Measurements from ENCODE around the gene TEX13B.

The TEX13B gene

DNA sequence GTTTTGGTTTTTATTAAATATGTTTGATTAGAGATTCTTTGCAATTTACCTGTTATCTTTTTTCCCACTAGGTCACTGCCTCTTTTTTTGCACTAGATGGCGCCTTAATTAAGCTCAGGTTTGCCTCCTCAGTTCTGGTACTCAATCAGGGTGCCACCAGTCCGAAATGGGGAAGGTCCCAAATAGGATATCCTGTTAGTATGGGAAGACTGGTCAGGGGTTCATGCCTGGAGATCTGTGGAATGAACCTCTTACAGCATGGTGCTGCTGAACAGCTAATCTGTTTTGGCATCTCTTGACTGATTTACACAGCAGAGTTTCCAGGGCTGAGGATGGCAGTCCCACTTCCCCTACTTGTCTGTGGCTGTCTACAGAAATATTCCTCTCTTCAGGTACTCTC lies 38.5 kb upstream of the TEX13B start:
- H3K4me3 ChIP-seq (ENCODE audit: low read depth, low read length), result no peak overlapping the region
- DNase-seq (ENCODE audit: low read depth), result no peak
- TF ChIP-seq, protein P1, sequence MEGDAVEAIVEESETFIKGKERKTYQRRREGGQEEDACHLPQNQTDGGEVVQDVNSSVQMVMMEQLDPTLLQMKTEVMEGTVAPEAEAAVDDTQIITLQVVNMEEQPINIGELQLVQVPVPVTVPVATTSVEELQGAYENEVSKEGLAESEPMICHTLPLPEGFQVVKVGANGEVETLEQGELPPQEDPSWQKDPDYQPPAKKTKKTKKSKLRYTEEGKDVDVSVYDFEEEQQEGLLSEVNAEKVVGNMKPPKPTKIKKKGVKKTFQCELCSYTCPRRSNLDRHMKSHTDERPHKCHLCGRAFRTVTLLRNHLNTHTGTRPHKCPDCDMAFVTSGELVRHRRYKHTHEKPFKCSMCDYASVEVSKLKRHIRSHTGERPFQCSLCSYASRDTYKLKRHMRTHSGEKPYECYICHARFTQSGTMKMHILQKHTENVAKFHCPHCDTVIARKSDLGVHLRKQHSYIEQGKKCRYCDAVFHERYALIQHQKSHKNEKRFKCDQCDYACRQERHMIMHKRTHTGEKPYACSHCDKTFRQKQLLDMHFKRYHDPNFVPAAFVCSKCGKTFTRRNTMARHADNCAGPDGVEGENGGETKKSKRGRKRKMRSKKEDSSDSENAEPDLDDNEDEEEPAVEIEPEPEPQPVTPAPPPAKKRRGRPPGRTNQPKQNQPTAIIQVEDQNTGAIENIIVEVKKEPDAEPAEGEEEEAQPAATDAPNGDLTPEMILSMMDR (IDR thresholded peaks at IDR 0.05; ENCODE audit: low read depth, low read length, missing control alignments), result peak; percentile 56

DNA sequence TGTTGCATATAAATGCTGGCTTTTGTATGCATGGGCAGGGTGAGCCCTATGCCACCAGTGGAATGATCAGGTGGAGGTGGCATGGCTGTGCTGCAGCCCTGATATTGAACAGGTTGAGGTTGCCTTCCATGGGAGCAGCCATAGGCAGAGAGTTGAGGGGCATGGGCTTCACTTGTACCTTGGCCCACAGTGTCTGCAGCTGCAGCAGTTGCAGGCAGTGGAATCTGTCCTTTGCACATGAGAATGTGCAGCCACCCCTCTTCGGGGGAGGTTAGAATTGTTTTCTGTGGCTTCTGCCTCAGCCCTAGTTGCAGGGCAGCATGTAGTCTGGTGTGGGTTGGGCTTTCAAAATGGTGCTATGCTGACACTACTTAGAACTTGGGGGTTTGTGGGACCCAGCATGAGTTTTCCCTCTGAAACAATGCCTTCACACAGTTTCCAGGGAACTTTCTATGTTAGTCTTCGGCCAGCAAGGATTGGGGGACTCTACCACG lies 37.3 kb upstream of the TEX13B start:
- DNase-seq (ENCODE audit: low read depth), result no peak

DNA sequence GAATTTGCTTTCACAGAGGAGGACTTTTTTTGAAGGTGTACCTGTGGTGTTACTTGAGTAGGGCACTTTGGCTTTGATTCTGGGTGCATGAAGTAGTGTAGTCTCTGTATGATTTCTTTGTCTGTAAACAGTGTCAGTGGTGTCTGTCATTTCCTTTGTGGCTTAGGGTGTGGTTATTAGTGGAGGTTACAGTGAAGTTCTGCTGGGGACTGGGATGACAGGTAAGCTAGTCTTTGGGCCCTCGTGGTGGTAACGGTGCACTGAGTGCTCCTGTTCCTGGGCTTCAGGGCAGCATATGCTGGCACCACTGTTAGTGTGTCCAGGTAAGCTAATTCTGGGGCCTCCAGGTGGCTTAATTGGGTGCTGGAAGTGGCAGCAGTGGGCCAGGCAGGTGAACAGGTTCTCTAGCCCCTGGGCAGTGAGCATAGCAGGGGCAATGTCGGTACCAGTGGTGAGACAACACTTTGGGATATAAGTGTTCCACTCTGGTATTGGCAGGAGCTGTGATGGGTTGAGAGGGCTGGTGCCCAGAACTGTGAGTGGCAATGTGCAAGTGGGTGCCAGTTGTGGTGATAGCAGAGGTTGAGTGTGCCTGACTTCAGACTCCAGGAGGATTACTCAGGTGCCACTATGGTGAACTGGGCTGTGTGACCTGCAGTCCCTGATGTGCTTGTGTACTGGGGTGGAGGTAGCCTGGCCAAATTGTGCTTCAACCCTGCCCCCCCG lies 36.6 kb upstream of the TEX13B start:
- H3K4me3 ChIP-seq (ENCODE audit: low read depth, low read length), result no peak overlapping the region
- TF ChIP-seq, protein P1 (IDR thresholded peaks at IDR 0.05; ENCODE audit: low read depth, low read length, missing control alignments), result no peak
- no peak for DNase-seq (ENCODE audit: low read depth)

More for the DNA sequence above, 37.3 kb upstream of the TEX13B start:
- no peak overlapping the region for H3K4me3 ChIP-seq (ENCODE audit: low read depth, low read length)
- TF ChIP-seq, protein P1 (IDR thresholded peaks at IDR 0.05; ENCODE audit: low read depth, low read length, missing control alignments), result no peak

DNA sequence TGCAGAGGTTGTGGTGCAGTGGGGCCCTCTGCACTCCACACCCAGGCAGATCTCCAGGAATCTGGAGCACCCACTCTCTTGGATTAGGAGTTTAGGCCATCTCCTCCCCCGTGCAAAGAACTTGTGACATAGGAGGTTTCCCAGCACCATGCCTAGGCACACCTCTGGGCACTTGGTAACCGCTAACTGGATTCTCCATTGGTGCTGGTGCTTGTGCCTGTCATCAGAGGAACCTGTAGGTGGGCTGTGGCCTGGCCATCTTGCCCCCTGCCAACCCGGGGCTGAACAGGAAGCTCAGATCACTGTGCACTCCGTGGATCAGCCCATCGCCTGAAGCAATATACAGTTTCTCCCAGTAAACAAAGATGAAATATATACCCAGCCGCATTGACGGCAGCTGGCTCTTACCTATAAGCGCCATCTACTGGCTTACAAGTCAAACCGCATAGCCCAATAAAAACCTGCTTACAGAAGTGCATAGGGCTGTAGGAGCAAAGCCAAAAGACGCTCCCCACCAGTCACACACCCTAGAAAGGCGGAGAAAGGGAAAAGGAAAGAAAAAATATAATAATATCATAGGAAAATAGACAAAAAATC lies 19.1 kb upstream of the TEX13B start:
- TF ChIP-seq, protein P1 (IDR thresholded peaks at IDR 0.05; ENCODE audit: low read depth, low read length, missing control alignments), result peak; percentile 61
- DNase-seq (ENCODE audit: low read depth), result no peak
- no peak overlapping the region for H3K4me3 ChIP-seq (ENCODE audit: low read depth, low read length)

DNA sequence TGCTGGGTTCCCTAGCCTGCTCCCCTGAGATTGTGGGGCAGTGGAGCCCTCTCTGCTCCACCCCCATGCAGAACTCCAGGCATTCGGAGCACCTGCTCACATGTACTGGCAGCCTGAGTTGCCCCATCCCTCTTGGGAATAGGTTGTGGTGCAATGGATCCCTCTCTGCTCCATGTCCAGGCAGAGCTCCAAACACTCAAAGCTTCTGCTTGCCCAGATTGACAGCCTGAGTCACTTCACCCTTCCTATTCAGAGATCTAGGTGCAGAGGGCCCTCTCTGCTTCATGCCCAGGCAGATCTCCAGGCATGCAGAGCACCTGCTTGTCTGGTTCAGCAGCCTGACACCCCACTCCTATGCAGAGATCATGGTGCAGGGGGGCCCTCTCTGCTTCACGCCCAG lies 18.6 kb upstream of the TEX13B start:
- DNase-seq (ENCODE audit: low read depth), result no peak
- no peak overlapping the region for H3K4me3 ChIP-seq (ENCODE audit: low read depth, low read length)
- TF ChIP-seq, protein P1 (IDR thresholded peaks at IDR 0.05; ENCODE audit: low read depth, low read length, missing control alignments), result no peak

DNA sequence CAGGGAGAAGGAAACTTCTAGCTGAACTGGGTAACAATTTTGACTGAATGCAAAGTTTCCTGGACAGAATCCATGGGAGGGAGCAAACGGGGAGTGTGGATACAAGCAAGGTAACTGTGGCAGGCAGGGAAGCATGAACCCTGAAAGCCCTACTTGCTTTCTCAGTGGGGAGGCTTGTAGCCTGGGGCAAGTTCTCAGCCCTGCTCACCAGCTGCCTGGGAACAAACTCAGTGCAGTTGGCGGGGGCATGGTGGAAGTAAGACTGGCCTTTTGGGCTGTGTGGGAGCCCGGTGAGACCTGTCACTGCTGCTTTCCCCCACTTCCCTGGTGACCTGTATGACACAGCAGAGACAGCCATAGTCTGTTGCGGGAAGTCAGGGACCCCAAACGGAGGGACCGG lies 14.0 kb upstream of the TEX13B start:
- DNase-seq (ENCODE audit: low read depth), result no peak
- TF ChIP-seq, protein P1 (IDR thresholded peaks at IDR 0.05; ENCODE audit: low read depth, low read length, missing control alignments), result no peak
- no peak overlapping the region for H3K4me3 ChIP-seq (ENCODE audit: low read depth, low read length)
